HG02884 (cell line): ENCODE data around the gene EBLN2.
"Not testable (repeated sequence)": the region's sequence is repeated elsewhere in the genome, so short reads cannot be mapped to it uniquely, and the experiment has no call there.

Experiments
- ATAC-seq: cut with Tn5 transposase; IDR thresholded peaks from one replicate; pipeline ENCODE4 v1.9.1; 2021; ENCODE audit warnings: mild to moderate bottlenecking, moderate library complexity; ENCODE audit not compliant: unreplicated experiment

The EBLN2 gene

DNA sequence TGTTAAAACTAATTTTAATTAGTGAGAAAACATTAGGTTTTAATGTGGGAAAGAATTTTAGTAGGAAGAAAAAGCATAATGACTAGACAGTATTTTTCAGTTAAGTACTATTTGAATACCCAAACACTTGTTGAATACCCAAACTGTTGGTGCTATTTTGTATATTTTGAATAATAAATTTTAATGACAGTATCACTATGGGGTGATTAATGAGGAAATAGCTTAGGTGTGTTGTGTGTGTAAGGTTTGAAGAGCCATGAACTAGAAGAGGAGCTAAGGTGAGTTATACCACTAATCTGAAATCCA is 4.7 kb upstream of the EBLN2 start:
- ATAC-seq: no peak

DNA sequence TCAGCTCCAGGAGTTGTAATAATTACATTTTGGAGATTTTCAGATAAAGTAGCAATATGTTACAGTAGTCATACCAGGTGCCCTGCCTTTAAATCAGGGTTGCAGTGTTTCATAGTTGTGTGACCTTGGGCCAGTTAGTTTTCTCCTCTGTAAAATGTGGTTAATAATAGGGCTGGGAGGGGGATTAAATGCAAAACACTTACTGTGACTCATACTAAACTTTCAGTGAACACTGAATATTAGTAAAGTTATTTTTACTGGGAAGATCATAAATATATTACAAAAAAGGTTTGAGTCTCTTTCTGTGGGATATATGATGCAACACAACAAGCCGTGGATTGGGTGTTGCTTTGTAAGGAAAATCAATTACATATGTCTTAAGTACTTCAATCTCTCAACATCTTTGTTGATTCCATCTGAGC is 1.1 kb upstream of the EBLN2 start:
- no peak for ATAC-seq

DNA sequence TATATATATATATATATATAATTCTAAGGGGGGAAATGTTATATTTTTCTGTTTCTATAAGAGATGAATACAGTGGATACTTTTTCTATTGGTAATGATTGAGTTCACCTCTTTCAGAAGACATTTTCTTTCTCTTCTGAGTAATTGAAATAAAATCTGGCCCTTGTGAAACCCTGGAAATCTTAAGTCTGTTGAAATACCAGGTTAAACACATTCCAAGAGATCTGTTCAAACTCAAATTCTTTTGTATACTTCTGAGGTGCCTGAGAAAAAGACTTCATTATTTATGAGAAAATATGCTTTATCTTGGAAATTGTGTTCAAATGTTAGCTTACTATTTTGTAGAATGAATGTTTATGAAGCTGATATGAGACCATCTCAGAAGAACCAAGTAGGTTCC is 4.8 kb downstream of the EBLN2 start:
- not testable (repeated sequence) for ATAC-seq

DNA sequence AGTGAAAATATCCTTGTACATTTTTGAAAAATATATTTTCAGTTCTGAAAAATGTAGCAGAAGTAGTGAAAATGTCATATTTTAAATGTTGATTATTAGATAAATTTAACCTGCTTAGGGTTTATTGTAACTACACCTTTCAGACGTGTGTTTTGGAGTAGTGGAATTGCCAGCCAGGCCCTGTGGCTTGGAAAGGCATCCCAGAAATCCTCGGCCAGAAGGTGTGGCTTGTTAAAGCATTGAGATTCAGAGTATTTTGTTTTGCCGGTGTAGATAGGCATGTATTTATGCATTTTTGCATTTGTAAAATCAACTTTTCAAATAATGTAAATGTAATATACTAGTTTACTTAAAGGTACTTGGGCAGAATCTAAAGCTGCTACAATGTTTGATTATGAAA is 7.0 kb downstream of the EBLN2 start:
- ATAC-seq: no peak

DNA sequence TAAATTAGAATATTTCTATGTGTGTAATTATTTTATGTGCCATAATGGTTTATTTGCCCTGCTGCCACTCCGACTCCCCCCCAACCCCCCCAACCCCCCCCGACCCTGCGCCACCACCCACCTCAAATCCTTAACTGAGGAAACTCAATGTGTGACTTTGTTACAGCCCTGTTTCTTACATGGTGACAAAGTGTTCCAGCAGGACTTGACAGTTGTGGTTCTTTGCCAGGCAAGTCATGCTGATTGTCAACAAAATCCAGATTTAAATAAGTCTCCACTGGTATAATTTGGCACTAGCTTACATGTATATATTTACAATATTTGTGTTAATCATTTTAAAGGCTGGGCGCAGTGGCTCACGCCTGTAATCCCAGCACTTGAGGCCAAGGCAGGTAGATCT is 7.7 kb downstream of the EBLN2 start:
- no peak for ATAC-seq

DNA sequence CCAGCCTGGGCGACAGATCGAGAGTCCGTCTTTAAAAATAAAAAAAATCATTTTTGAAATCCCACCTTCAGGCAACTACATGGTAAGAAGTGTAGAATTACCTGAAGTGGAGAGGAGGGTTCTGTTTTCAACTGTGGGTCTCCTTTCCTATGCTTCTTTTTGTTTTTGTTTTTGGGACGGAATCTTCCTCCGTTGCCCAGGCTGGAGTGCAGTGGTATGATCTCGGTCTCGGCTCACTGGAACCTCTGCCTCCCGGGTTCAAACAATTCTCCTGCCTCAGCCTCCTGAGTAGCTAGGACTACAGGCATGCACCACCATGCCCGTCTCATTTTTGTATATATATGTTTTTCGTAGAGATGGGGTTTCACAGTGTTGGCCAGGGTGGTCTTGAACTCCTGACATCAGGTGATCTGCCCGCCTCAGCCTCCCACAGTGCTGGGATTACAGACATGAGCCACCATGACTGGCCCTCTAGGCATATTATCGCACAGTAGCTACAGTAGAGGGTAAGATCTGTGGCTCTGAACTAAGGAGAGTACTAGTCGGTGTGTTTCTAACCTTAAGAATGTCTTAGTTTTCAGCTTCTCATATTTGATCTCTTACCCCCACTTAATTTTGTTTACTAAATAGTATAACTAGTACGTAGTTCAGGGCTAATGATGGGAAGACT is 8.5 kb downstream of the EBLN2 start:
- no peak for ATAC-seq

DNA sequence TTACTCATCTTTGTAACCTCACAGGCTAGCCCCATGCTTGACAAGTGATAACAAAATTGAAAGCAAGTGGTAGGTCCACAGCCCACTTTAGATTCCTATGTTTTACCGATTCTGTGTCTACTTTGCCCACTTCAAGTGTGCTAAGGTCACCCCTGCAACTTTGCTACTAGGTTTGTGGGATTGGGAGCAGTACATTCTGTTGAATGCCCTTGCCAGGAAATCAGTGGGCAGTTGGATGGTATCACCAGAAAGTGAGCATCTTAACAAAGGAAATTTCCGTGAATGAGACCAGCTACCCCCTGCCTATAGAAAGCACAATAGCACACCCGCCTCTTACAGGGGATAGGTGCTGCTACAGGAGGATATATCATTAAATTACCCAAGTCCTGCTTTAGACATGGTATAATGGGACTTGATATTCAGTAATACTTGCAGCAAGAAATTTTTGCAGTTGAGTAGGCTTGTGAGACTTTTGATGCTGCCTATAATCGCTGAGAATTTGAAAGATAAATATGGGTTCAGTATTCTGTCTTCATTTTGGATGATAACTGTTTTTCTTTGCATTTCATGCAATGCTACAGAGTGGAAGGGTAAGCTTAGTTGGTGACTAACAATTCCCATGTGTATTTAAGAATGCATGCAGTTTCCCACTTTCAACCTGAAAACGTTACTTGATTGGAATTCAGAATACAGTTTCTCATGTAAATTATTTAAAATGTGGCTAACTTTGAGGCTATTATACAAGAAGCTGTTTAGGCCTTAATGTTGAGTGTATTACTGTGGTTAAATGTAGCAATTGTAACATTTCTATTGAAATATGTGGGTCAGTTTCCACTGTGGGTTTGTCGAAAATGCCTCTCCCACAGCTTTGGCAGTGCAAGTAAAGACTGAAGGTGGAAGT is 9.5 kb downstream of the EBLN2 start:
- ATAC-seq: no peak

DNA sequence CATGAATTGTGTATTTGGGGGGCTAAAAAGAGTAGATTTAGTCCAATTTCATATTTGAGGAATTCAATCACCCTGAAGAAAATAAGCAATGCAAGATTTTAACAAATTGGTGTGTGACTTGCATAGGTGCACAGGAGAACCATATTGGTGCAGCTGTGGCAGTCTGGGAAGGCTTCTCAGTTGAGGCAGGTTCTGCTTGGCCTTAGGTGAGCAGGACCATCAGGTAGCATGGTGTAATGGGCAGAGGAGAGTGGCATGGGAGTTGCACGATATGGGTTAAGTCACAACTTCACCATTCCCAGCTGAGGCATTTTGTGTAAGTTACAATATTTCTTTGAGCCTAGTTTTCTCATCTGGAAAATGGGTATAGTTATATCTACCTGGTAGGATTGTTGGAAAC is 10.5 kb downstream of the EBLN2 start:
- no peak for ATAC-seq

DNA sequence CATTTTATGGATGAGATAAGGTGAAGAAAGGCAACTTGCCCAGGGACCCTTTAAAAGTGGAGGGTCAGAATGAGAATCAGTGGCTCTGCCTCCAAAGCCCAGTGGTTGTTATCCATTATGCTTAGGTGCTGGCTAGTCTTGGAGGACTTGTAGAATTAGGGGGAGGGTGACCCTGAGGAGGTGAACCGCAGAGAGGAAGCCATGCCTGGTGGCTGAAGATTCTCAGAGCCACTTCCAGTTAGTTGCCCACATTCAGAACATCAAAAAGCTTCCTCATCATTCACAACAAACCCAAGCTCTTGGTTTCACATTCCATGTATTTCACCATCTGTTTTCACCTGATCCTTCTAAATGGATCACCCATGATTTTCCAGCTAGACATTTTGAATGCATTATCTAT is 11.2 kb downstream of the EBLN2 start:
- no peak for ATAC-seq

DNA sequence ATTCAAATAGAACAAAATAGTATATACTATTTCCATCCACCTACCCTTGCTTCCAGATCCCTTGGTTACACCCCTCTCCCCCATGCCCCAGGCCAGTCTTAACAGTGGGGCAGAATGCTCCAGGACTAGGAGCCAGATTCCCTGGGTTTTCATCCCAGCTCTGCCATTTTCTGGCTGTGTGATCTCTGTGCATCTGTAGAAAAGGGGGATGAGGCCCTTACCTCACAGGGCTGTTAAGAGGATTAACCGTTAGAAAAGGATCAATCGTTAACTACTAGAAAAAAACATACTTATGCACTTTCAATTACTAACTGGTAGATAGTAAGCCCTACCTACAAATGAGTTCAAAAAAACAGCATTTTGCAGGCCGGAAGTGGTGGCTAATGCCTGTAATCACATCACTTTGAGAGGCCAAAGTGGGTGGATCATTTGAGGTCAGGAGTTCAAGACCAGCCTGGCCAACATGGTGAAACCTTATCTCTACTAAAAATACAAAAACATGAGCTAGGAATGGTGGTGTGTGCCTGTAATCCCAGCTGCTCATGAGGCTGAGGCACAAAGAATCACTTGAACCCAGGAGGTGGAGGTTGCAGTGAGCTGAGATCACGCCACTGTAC is 11.7 kb downstream of the EBLN2 start:
- ATAC-seq: no peak

DNA sequence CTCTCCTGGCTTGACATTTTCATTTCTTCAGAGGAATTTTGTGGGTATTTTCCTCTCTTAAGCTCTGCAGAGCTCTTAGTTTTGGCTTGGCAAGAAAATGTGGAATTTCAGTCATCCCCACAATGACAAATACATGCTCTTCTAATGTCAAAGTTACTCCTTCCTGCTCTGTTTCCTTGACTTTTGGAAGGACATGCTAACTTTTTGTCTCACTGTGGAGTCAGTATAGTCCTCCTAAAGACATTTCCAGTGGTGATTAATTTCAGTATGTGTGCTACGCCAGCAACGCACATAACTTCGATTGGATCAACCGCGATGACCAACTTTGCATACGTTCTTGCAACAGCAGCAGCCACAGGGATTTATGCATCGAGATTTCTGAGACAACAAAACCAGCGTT is 13.3 kb downstream of the EBLN2 start:
- no peak for ATAC-seq

DNA sequence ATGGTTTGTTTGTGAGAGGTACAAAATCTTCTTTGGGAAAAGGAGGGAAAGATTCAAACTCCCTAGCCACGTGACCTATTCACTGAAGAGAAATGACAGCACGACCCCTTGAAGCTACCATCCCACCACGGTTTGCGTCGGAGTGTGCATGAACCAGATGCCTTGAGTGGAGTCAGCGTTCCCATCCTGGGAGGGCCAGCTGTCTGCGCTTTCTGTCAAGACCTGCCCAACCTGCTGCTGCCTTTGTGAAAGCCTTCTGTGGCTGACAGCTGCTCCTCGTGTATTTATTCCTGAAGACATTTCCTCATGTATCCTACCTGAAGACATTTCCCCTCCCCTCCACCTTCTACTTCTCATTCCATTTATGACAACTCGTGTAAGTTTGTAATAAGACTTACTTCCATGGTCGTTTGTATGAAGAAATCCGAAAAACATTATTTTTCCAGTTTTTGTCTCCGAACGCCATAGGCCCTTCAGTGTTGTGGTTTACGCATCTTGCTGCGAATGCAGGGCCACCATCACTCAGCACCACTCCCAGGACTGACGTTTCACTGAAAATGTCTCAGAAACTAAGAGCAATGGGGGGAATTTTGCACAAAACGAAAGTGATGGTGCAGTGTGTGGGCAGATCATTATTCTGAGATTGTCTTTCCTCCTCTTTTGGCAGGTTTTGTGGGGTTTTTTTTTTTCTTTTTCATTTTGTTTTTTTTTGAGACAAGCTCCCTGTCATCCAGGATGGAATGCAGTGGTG is 18.9 kb downstream of the EBLN2 start:
- ATAC-seq: peak; percentile 65

DNA sequence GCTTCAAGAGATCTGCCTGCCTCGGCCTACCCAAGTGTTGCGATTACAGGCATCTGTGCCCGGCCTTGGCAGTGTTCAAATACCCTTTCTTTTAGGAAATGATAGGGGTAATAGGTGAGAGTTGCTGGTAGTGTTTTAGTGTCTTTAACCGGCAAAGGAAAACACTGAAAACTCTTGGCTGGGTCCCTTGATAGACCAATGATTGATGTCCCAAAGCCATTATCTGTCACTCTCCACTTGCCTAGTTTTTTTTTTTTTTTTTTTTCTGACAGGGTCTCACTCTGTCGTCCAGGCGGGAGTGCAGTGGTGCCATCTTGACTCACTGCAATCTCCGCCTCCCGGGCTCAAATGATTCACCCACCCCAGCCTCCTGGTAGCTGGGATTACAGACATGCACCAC is 19.7 kb downstream of the EBLN2 start:
- ATAC-seq: no peak

DNA sequence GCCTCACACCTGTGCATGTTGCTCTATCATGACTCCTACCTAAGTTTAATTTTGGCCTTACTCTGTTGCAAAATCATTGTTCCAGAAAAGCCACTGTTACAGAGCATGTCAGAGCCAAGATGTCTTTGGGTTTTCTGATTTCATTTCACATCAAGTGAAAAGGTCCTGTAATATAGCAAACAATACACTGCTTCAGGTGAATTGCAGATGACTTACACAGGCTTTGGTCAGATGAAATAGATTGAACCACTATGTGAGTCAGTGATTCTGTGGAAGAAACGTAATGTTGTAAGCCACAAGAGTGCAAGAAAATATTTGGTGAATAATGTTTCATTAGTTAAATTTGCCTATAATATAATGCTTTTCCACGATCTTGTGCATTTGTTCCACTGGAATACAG is 22.7 kb downstream of the EBLN2 start:
- no peak for ATAC-seq

DNA sequence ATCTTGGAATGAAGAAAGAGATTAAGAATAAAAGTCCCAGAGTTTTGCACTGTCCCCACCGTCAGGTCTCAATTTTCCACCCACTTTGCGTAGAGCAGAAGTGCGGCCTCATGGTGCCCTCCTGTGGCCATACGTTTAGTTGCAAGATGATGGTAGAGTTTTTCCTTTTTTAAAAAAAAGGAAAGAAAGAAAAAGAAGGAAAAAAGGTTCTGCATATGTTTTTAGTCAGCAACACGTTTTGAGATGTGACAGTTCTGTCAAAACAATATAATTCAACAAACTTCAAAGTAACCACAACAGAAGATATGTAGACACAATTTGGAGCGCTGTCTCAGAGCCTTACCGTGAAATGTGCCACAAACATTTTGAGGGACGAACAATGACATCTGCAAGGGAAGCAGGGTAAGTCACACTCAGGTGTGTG is 24.6 kb downstream of the EBLN2 start:
- peak; percentile 62 for ATAC-seq

DNA sequence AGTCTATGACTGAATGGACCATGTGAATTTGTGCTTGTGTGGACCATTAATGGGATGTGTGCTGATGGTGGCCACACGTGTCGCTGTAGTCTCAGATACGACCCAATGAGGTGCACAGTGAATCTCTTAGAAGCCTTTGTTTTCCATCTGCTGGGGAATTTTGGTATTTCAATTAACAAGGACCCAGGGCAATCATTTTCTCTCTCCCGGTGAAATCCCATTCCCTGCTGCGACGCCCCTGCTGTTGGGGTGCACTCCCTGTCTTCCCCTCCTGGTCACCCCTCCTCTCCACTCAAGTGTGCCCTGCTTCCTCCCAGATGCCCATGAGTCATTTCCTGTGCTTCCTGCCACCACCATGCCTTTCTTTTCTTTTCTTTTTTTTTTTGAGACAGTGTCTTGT is 32.7 kb downstream of the EBLN2 start:
- ATAC-seq: no peak

DNA sequence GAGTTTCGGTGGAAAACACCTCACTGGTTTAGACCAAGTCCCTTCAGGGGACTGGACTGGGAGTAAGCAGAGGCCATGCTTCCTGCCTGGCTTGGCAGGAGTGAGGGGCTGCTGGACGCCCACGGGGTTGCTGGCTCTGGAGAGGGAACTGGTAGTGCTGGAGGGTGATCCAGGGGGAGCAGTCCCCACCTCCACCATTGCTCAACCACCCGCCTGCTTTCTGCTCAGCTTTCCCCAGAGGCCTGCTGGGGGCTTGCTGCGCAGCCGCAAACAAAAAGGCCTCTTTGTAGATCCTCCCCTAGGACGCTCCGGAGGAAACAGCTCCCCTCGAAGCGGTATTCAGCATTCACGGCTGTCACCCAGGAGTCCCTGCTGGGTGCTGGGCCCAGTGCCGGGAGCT is 33.5 kb downstream of the EBLN2 start:
- no peak for ATAC-seq

DNA sequence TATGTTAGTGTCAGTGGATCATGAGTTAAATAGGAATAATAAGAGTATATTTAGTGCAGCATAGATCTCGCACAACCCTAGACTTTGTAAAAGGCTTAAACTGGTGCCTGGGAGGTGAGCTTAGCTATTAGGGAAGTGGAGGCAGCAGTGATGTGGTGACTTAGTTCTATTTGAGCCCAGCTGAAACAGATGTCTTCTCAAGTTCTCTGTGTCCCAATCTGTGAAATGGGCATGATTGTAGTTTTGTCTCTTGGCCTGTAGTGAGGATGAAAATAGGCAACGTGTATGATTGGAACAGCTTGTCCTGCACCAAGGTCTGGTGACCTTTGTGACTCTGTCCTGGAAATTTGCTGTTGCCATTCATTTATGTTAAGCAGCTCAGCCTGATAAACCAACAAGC is 34.7 kb downstream of the EBLN2 start:
- no peak for ATAC-seq

DNA sequence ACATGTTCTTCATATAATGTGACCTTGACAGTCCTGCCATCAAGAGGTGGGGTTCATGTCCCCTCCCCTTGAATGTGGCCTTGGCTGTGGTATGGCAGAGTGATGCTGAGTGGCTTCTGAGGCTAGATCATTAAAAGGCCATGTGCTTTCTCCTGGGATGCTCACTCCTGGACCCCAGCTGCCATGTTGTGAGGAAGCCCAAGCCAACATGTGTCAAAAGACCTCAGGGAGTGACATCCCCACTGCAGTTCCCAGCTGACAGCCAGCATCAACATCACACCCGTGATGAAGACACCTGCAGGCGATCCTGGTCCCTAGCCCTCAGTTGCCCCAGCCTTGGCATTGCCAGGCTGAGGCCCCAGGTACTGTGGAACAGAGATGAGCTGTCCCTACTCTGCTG is 36.6 kb downstream of the EBLN2 start:
- no peak for ATAC-seq

DNA sequence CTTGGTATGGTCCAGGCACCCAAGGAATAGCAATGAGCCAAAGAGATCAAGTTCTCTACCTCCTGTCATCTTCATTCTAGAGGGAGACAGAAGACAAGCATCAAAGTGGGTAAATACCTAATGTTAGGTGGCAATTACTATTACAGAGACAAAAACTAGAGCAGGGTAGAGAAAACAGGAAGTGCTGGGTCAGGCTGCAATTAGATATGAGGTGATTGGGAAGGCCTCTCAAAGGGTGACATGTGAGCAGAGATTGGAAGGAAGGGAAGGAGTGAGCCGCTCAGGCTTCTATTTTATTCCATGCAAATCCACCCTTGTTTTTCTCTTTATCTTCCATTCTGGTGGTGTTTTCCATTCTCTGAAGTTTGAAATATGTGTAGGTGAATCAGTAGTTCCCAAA is 37.4 kb downstream of the EBLN2 start:
- ATAC-seq: no peak

DNA sequence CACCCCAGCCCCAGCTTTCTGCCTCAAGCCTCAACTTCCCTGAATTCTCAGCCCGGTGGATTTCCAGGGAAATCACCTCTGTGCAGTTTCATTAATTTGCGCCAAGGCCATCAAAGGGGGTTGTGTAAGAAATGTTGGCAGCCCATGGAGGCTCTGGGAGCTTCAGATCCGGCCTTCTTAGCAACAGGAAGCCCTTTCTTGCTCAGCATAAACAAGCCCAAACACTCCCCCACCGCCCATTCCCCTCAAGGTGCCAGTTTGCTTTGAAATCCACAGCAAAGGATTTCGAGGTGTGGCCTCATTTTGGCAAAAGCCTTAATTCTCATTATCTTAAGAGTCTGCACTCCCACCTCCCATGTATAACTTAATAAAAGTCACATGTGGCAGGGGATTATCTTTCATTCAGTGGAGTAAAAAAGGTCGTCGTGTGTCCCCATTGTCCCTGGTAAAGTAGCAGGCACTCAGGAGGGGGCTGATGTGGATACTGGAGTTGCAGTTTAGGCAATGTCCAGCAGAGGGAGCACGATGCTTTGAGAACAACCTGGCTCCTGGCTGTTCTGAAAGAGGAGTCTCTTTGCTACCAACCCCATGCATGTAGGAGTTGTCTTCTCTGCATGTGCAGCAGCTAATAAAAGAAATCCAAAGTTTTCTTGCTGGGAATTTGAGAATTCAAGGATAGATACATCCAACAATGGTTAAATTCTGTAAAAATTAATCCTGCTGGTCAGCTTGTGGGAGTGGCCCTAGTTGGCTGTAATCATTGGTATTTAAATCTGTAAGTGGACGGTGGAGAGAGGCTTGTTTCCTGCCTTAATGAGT is 39.5 kb downstream of the EBLN2 start:
- peak; percentile 87 for ATAC-seq
